NCI-H526 treated with DMSO at 0.1 percent for 48 hours (cell line): ENCODE data around the gene MMP11.
"Not testable (repeated sequence)": the region's sequence is repeated elsewhere in the genome, so short reads cannot be mapped to it uniquely, and the experiment has no call there.

Experiments
- DNase-seq: peaks from one replicate; lab custom pipeline; 2025; lab: John Stamatoyannopoulos, UW

Gene MMP11, protein sequence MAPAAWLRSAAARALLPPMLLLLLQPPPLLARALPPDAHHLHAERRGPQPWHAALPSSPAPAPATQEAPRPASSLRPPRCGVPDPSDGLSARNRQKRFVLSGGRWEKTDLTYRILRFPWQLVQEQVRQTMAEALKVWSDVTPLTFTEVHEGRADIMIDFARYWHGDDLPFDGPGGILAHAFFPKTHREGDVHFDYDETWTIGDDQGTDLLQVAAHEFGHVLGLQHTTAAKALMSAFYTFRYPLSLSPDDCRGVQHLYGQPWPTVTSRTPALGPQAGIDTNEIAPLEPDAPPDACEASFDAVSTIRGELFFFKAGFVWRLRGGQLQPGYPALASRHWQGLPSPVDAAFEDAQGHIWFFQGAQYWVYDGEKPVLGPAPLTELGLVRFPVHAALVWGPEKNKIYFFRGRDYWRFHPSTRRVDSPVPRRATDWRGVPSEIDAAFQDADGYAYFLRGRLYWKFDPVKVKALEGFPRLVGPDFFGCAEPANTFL

GRCh38 chr22:23772649-23773473 is at the start of gene MMP11:
TSS of gene MMP11 (plus strand) at chr22:23772849. CDS start at chr22:23772871, 22 bp downstream.
- peak; percentile 24 for DNase-seq

DNA sequence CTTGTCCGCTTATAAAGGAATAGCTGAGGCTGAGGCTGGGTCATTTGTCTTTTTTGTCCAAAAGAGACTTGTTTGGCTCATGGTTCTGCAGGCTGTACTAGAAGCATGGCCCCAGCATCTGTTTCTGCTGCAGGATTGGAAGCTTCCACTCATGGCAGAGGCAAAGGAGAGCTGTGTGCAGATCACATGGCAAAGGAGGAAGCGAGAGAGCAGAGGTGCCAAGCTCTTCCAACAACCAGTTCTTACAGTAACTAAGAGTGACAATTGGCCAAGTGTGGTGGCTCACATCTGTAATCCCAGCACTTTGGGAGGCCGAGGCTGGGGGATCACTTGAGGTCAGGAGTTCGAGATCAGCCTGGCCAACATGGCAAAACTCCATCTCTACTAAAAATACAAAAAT is 44.5 kb upstream of the MMP11 start:
- DNase-seq: not testable (repeated sequence)

GRCh38 chr22:23737696-23738095 is 35.0 kb upstream of the MMP11 start:
- DNase-seq: no peak

GRCh38 chr22:23742505-23743264 is 30.0 kb upstream of the MMP11 start:
- no peak for DNase-seq

DNA sequence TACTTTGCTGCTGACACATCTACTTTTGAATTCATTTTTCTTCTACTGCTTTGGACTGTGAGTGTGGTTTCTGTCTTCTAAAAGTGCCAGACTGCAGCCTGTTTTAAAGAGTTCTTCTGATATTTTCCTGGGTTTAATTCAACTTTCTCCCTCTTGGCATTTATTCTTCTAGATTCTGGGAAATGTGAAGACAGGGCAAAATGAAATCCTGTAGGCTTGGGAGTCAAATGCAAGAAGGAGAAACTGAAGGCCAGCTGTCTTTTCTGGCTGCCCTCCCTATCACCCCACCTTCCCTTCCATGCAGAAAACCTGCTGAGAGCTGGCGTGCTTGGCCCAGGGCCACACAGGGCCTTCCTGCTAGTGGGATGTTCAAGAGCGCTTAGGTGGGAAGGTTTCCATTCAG is 29.3 kb upstream of the MMP11 start:
- no peak for DNase-seq

- no peak for DNase-seq
These were observed 28.6 kb upstream of the MMP11 start for GRCh38 chr22:23744001-23744400.

- DNase-seq: no peak
These were observed 28.2 kb upstream of the MMP11 start for GRCh38 chr22:23744485-23744884.

- DNase-seq: no peak
These were observed 26.9 kb upstream of the MMP11 start for GRCh38 chr22:23745791-23746190.

DNA sequence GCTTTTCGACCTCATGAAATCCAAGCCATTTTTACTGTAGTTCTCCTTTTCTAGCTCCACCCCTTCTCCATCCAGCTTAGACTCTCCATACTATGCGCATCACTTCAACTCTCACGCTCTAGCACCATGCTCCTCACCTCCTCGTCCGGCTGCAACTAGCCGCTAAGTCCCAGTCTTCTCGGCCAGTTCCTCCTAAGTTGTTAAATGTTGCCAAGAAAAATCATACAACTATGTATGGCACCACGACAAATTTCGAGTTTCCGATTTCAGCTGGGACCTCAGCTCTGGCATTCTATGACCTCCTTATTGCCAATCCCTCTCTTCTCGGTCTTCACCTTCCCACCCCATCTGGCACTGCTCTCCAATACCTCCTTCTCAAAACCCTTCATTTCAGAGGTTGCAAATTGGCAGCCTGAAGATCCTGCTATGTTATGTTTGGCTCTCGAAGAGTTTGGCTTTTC is 22.8 kb upstream of the MMP11 start:
- DNase-seq: no peak

GRCh38 chr22:23750367-23750713 is 22.3 kb upstream of the MMP11 start:
- DNase-seq: no peak

DNA sequence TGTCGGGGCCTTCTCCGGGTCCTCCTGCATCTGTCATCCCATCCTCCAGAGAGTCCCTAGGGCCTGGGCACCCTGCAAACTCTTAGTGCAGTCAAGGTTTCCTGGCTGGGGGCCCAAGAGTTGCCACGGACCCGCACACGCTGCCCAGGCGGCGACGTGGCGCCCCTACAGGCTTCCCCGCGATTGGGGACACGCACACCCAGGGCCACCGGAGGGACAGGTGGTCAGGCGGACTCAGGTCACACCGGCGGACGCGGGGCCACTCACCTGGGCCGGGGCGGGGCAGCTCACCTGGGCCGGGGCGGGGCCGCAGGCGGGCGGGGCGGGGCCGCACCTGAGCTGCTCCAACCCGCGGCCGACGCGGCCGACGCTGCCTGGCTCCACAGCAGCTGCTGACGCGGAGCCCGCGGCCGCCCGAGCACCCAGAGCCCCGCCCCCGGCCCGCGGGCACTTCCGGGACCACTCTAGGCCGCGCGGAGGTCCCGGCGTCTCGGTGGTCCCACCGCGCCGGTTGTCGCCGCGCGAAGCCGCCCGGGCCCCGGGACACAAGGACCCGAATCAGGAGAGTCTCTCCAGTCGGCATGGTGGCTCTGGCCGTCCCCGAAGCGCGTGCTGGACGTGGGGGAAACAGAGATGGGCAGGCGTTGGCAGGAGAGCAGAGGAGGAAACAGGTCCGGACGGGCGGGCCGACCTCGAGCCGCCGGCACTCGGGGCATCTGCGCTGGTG is 21.8 kb upstream of the MMP11 start, which contains the start of gene ZNF70:
Gene ZNF70 (minus strand): TSS at position 399 of the 727 bp plus-strand sequence. CDS start 5,972 bp downstream, outside the sequence.
- DNase-seq: peak; percentile 32

DNA sequence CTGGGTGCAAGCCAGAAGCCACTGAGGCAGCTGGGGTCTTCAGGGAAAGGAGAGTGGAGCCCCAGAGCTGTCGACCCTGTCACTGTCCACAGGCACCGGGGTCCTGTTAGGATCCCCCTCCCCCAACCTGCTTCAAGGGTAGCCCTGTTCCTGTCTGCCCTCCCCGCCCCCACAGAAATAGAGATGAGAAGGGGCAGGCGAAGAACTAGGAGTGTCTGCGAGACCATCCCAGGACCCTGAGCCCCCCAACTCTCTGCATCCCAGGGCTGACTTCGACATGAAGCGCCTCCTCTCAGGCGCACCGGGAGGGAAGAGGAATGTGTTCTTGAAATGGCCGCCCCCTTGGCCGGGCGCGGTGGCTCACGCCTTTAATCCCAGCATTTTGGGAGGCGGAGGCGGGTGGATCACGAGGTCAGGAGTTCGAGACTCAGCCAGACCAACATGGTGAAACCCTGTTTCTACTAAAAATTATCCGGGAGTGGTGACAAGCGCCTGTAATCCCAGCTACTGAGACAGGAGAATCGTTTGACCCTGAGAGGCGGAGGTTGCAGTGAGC is 21.1 kb upstream of the MMP11 start:
- DNase-seq: no peak

DNA sequence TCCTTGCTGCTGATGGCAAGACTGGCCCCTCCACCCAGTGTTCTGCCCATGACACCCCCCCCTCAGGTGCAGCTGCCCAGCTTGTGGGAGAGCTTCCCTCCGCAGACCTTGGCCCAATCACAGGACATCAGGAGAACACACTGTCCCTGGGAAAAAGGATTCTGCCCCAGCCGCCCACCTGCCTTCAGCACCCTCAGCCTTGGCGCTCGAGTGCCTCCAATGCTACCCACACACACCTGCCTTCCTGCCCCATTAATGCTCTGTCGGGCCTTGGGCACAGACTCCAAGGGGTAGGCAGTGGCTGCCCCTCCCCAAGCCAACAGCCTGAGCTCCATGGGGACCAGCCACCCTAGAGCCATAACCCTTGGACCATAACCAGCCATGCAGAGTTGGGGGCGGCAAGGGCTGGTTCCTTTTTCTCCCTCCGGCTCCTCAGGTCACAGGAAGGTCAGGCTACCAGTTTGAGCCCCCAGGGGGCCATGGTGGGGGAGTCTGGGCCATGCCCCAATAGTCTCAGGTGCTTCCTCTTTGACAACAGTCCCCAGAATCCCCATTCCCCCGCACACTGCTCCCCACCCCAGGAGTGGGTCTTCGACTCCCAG is 20.5 kb upstream of the MMP11 start:
- no peak for DNase-seq

DNA sequence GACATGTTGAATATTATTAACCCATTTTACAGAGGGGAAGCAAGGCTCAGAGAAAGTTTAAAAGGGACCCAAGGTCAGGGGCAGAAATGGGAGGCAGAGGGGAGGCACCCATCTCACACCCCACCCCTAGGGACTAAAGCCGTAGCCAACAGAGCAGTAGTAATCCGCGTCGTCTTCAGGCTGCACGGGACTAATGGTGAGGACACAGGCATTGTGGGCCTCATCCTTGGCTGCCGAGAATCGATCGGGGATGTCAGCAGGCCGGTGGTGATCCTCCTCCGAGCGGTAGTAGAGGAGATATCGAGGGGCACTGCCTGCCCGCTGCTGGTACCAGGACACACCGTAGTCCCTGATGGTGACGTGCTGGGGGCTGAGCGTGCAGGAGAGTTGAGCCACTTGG is 19.9 kb upstream of the MMP11 start:
- no peak for DNase-seq

- DNase-seq: no peak
These were observed 19.3 kb upstream of the MMP11 start for GRCh38 chr22:23753385-23753784.

GRCh38 chr22:23754220-23754919 is 18.3 kb upstream of the MMP11 start, which contains the start of gene VPREB3:
TSS of gene VPREB3 (minus strand) at chr22:23754425. CDS start at chr22:23754363, 62 bp downstream.
- no peak for DNase-seq

DNA sequence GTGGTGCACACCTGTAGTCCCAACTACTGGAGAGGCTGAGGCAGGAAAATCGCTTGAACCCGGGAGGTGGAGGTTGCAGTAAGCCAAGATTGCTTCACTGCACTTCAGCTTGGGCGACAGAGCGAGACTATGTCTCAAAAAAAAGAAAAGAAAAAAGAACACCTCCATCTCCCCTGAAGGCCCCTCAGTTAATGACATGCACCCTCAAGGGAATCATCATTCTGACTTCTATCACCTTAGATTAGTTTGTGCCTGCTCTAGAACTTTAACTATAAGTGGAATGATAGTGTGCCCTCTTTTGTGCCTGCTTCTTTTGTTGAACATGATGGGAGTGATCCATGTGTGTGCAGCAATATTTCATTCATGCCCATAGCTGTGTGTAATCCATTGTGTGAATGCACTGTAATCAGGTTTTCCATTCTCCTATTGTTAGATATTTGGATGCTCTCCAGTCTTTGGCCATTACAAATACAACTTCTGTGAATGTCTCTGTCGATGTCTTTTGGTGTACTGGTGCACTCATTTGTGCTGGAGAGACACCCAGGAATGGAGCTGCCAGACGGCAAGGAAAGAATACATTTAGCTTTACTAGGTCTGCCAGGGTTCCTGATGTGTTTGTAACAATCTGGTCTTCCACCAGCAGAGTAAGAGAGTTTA is 17.5 kb upstream of the MMP11 start:
- DNase-seq: no peak

DNA sequence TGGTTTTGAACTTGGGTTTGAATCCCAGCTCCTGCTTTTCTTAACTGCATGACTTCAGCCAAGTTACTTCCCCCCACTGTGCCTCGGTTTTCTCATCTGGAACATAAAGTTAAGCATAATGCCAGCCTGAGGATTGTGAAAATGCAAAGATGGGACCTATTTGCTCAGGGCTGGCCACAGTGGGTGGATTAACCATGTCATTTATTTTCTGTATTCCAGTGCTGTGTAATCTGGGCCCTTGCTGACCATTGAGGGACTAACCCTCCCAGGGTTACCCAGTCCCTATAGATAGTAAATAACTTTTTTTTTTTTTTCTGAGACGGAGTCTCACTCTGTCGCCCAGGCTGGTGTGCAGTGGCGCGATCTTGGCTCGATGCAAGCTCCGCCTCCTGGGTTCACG is 16.9 kb upstream of the MMP11 start:
- no peak for DNase-seq

GRCh38 chr22:23756891-23757290 is 15.8 kb upstream of the MMP11 start:
- DNase-seq: no peak
